ENCODE results near the gene CD33. TPM values are rescaled to one million over a fixed set of nuclear protein-coding genes. Genes with fewer than 3 reads are reported as not detected.

Gene CD33
- total and polyA plus RNA-seq, 9 of the 15 experiments (the other 6 are each of a cell fraction or from before 2014, with no cell fraction given), result 36.1 to 88.6 (median 49.6) TPM

DNA sequence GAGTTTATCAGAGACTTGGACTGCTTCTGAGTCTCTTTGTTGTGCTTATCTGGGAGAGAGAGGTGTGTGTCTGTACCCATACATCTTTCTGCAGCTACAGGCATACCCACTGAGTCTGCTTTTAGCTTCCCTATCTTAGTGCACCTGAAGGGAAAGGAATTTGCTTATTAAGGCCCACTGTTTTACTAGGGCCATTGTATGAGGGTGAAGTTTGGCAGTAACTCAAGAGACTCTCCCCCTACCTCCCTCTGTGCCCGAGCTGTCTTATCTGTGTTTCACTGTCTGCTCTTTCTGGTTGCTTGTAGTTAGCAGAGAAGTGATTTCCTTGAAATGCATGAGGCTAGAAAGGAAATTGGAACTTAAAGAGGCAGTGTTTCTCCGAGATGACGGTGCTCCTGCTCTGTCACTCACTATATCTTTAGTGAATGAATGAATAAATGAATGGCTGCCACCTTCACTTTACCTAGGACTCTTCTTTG, 678 bp upstream of the CD33 start (continued):
- TF ChIP-seq, protein P1, sequence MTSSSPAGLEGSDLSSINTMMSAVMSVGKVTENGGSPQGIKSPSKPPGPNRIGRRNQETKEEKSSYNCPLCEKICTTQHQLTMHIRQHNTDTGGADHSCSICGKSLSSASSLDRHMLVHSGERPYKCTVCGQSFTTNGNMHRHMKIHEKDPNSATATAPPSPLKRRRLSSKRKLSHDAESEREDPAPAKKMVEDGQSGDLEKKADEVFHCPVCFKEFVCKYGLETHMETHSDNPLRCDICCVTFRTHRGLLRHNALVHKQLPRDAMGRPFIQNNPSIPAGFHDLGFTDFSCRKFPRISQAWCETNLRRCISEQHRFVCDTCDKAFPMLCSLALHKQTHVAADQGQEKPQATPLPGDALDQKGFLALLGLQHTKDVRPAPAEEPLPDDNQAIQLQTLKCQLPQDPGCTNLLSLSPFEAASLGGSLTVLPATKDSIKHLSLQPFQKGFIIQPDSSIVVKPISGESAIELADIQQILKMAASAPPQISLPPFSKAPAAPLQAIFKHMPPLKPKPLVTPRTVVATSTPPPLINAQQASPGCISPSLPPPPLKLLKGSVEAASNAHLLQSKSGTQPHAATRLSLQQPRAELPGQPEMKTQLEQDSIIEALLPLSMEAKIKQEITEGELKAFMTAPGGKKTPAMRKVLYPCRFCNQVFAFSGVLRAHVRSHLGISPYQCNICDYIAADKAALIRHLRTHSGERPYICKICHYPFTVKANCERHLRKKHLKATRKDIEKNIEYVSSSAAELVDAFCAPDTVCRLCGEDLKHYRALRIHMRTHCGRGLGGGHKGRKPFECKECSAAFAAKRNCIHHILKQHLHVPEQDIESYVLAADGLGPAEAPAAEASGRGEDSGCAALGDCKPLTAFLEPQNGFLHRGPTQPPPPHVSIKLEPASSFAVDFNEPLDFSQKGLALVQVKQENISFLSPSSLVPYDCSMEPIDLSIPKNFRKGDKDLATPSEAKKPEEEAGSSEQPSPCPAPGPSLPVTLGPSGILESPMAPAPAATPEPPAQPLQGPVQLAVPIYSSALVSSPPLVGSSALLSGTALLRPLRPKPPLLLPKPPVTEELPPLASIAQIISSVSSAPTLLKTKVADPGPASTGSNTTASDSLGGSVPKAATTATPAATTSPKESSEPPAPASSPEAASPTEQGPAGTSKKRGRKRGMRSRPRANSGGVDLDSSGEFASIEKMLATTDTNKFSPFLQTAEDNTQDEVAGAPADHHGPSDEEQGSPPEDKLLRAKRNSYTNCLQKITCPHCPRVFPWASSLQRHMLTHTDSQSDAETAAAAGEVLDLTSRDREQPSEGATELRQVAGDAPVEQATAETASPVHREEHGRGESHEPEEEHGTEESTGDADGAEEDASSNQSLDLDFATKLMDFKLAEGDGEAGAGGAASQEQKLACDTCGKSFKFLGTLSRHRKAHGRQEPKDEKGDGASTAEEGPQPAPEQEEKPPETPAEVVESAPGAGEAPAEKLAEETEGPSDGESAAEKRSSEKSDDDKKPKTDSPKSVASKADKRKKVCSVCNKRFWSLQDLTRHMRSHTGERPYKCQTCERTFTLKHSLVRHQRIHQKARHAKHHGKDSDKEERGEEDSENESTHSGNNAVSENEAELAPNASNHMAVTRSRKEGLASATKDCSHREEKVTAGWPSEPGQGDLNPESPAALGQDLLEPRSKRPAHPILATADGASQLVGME (CRISPR knock-in tag; IDR thresholded peaks at IDR 0.05), result no peak
- TF ChIP-seq, protein P2, sequence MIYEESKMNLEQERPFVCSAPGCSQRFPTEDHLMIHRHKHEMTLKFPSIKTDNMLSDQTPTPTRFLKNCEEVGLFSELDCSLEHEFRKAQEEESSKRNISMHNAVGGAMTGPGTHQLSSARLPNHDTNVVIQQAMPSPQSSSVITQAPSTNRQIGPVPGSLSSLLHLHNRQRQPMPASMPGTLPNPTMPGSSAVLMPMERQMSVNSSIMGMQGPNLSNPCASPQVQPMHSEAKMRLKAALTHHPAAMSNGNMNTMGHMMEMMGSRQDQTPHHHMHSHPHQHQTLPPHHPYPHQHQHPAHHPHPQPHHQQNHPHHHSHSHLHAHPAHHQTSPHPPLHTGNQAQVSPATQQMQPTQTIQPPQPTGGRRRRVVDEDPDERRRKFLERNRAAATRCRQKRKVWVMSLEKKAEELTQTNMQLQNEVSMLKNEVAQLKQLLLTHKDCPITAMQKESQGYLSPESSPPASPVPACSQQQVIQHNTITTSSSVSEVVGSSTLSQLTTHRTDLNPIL (CRISPR knock-in tag; IDR thresholded peaks at IDR 0.05), result no peak
- TF ChIP-seq NFIC (IDR thresholded peaks at IDR 0.05) (peak; percentile 92), MEIS2 (IDR thresholded peaks at IDR 0.05; ENCODE audit: partially characterized antibody) (peak; percentile 85), ZKSCAN1 (IDR thresholded peaks at IDR 0.05; ENCODE audit: low read depth, low read length) (no peak), KLF16 (IDR thresholded peaks at IDR 0.05) (peak; percentile 26; the same call in 1 of the 2 replicates), NFYB (IDR thresholded peaks at IDR 0.05; ENCODE audit: extremely low read depth, insufficient read length) (no peak), SNIP1 (IDR thresholded peaks at IDR 0.05; ENCODE audit: low read depth) (no peak), MTA2 (IDR thresholded peaks at IDR 0.05; ENCODE audit: low read depth) (peak; percentile 78), NR2F6 (CRISPR knock-in tag; IDR thresholded peaks at IDR 0.05) (no peak), LARP7 (IDR thresholded peaks at IDR 0.05) (no peak), GTF2A2 (tag; IDR thresholded peaks at IDR 0.05) (no peak), MYC (IDR thresholded peaks at IDR 0.05; ENCODE audit: low read depth, low read length) (peak; percentile 14; the same call in 1 of the 2 replicates), MYC (CRISPR knock-in tag; IDR thresholded peaks at IDR 0.05; ENCODE audit: borderline replicate concordance, low read depth) (no peak), ZNF253 (CRISPR knock-in tag; conservative IDR thresholded peaks at IDR 0.05) (no peak)
